RPMI8226 (cell line): ENCODE data around the gene SLC30A10.
"Not testable (repeated sequence)": the region's sequence is repeated elsewhere in the genome, so short reads cannot be mapped to it uniquely, and the experiment has no call there.

ENCODE experiments used
- DNase-seq: peaks from one replicate; pipeline ENCODE4 v3.0.0-alpha.2; 2015

Gene SLC30A10

DNA sequence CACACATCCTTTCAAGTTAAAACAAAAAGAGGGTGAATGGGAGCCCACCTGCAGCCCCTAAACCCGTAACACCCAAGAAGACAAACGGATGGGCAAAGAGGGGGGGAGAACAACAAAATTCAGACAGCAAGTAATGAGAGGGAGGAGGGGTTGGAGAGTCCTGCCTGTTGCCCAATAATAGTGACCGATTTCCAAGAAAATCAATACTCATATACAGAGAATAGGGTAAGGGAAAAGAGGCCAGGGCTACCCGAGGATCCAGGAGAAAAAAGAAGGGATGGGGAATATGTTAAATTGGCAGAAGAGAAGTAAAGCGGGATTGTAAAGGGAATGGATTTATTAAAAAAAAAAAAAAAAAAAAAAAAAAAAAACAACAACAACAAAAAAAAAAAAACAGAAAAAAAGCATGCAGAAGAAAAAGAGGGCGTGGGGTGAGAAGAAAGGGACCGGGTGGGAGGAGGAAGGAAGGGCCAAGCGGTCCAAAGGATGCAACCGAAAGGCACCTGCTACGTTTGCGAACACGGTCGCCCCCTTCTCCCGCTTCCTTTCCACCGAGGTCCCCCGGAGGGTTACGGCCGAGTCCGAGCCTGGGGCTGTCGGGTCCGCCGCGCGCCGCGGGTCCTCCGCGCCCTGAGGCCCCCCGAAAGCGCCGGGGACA, 930 bp downstream of the SLC30A10 start:
- no peak for DNase-seq

DNA sequence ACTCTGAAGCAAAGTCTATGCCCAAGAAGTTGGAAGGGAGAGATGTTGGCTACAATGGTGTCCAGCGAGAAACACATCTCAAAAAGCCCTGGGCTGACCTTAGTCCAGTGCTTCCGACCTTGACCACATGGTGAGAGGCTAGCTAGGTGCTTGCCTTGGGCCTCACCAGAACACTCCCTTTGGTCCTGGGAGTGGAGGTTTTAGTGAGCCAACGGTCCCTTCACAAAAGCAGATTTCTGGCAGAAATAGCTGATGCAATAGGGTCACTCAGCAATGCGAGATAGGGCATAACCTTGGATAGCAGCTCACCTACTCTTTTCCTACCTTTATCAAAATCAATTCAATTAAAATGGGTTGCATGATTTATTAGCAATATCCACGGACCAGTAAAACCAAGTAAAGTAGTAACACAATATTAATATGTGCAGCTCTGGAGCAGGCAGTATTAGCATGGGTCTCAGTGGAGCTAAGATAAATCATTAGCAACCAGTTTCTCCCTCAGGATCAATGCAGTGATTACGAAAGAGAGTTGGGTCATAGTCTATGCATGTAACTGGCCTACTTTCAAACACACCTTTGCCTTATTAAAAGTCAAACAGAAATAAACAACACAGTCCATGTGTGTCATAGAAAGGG, 1.9 kb downstream of the SLC30A10 start:
- no peak for DNase-seq

DNA sequence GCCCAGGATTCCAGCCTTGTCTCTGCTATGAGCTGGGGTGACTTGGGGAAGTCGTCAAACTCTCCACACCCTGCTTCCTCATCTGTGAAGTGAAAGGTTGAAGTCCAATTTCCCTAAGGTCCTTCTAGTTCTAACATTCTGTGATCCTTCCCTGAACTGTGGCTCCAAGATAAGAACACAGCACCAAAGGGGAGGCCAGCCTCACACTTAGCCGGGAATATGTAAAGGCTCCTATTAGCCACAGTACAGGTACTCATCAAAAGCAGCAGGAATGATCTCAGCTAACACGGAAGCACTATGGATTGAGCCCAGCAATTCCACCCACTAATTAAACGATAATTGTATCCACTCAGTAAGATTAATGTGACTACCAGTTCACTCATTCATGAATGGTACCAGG, 4.0 kb downstream of the SLC30A10 start:
- no peak for DNase-seq

DNA sequence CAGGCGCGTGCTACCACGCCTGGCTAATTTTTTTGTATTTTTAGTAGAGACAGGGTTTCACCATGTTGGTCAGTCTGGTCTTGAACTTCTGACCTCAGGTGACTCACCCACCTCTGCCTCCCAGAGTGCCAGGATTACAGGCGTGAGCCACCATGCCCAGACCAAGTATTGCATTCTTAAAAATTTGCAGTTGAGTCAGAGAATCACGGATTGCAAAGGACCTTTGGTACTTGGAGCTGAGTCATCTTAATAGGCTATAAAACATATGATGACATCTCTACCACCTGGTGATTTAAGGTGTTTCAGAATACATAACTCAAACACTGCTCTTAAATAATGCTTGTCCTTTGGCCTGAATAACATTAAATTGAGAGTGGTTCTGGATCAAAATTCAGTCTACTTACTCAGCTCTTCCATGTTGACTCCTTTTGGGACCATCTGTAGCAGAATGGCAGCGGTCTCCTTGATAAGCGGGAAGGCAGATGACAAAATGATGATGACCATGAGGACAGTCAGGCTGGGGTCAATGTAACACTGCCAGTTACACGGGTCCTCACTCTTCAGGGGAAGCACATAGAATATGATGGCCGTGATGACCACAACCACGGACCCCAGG, 10.4 kb downstream of the SLC30A10 start:
- no peak for DNase-seq

DNA sequence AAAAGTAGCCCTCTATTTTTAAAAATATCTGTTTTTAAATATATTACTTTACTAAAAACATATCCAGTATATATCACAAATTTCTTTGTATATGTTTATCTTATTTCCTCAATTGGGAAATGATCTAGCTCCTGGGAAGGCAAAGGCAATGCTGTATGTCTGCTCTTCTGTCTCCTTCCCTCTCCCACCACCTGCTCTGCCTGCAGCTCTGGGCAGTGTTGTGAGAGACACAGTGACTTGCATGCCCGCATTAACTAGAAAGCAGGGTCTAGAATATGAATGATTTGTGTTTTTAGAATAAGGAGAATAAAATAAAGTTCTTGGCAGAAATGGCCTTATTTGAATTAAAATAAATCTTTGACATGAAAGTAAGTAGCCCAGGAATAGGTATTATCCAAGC, 11.1 kb downstream of the SLC30A10 start:
- no peak for DNase-seq

DNA sequence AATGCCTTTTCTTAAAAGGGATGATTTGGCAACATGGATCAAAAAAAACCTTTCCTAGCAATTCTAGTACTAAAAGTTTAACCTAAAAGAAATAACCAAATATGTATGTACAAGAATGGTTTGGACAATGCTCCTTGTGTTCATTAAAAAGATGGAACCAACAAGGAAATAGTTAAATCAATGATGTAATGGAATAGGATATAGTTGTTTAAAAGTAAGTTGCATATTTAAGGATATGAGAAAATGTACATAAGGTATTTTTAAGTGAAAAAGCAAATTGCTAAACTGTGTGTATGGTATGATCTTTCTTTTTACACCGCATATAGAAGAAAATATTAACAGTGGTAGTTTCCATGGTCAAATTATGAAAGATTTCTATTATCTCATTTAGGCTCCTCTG, 12.1 kb downstream of the SLC30A10 start:
- no peak for DNase-seq

DNA sequence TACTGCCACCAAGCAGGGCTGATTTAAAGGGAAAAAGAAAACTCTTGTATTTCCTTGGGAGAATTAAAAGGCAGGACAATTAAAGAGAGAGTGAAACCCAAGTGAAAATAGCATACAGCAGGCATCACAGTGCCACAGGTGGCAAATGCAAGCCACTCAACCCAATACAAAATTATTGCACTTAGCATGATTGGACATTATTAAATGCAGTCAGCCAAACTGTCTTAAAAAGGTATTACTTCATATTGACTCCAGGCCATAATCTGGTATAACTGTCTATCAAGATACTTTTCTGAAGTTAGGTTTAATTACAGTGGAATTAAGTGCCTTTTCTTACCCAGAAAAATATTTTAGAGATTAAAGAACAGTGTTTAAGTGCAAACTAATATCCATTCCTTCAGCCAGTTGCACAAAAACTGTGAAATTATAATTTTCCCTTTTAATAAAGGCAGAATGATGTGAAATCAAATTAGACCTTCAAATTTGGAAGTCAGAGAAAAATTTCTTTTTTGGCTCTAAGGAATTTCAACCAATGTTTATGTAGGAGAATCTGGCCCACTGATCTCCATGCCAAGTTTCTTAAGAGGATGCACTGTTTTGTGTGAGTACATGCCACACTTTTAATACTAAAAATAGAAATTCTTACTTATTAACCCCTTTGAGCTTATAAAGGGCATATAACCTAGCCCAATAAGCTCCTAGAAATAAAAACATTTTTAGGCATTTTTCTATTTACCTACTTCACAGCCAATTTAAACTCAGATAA, 15.2 kb downstream of the SLC30A10 start:
- DNase-seq = no peak

DNA sequence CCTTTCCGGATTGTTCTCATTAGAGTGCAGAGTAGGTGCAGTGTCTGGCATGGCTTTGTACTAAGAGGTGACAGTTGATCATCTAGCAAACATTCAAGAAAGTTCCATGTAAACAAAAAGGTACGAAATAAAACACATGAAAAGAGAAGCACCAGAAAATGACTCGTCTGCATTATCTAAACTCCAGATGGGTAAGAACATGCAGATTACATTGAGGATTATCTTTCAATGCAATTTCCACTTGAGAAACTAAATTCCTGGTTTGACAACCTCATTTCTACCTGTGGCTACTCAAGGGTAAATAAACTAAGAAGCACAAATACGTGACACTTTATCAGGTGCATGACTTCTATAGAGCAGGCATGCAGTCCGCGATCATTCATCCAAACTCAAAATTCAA, 17.6 kb downstream of the SLC30A10 start:
- no peak for DNase-seq

DNA sequence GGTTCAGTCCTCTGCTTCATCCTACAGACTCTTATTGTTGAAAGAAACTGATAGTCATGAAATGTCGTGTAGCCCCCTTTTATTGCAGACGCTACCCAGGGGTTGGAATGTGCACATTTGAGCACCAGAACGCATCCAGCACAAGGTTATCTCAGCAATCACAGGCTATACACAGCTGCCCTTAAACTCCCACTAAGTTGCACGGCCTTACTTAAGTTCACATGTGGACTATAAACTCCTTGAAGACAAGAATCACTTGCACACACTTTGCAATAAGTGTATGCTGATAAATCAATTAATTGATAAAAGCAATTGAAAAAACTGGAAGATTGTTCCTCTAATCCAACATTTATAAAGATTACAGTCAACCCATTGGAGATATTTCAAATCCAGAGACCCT, 18.9 kb downstream of the SLC30A10 start:
- no peak for DNase-seq

DNA sequence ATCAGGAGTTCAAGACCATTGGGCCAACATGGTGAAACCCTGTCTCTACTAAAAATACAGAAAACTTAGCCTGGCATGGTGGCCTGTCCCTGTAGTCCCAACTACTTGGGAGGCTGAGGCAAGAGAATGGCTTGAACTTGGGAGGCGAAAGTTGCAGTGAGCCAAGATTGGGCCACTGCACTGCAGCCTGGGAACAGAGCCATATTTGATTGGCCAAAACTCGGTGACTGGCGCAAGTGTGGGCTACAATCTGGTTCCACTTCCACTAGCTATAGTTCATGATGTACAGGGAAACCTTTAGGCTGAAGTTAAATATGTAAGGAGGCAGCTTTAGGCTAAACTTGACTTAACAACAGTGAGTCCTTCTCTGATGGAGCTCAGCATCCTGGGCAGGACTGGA, 20.2 kb downstream of the SLC30A10 start:
- no peak for DNase-seq

DNA sequence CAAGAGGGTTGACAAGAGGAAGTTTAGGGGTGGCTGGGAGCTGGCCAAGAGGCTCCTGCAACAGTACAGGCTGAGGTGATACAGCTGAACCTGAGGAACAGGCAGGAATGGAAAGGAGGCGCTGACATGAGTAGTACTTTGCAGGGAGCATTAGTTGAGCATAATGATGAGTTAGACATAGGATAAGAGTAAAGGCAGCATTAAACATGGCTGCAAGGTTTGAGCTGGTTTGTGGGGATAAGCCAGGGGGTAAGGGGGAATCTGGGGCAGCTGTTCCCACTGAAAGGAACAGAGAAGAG, 20.6 kb downstream of the SLC30A10 start:
- DNase-seq = no peak

DNA sequence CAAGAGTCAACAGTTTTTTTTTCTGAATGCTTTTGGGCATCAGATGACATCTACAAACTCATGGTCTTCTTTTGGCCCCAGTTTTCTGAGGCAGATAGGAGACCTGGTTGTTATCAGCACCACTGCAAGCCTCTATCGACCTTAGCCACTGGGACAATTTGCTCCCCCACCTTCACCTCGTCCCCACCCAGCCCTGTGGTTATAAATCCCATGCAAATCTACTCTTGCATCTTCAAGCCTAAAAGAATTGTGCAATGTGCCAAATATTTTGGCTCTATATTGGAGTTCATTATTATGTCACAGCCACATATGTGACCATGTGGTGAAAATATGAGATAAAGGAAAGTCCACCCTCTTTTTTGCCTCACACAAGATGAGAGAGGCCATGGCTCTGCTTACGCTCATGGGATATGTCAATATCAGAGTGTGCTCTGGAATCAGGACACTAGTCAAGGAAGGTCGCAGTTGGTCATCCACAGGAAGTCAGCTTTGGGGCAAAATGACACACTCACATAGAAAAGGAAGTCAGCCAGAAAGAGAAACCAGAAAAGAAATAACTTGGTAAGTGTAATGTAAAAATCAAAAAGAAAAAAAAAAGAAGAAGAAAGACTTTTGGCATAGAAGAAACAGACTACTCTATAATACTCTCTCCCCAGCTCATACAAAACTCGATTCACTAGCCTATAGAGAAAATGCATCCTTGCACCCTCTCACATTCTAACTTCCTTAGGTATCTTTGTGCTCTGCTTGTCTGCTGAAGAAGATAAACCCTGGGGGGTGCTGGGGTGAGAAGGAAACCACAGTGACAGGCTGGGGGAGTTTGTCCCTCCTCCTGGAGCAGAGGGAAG, 21.2 kb downstream of the SLC30A10 start:
- no peak for DNase-seq

DNA sequence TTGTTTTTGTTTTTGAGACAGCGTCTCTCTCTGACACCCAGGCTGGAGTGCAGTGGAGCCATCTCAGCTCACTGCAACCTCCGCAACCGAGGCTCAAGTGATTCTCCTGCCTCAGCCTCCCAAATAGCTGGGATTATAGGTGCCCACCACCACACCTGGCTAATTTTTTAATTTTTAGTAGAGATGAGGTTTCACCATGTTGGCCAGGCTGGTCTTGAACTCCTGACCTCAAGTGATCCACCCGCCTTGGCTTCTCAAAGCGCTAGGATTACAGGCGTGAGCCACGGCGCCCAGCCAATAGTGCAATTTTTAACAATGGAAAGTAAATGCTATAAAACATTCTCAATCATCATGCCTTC, 21.8 kb downstream of the SLC30A10 start:
- not testable (repeated sequence) for DNase-seq

DNA sequence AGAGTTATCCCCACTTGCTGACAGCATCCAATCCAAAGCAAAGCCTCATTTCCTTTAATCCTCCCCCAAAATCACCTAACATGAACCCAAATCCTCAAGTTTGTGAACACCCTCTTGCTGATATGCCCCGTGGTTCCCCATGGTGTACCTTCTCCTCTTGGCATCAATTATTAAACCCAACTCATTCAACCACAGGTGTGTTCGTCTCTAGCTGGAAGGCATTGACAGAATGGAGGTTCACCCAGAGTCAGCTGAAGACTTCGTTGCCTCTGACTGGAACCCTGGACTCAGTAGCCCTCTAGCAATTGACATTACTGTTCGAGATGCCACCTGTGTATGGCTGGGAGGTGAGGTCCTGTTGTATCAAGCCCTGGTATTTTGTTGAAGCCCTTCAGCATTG, 22.8 kb downstream of the SLC30A10 start:
- no peak for DNase-seq

DNA sequence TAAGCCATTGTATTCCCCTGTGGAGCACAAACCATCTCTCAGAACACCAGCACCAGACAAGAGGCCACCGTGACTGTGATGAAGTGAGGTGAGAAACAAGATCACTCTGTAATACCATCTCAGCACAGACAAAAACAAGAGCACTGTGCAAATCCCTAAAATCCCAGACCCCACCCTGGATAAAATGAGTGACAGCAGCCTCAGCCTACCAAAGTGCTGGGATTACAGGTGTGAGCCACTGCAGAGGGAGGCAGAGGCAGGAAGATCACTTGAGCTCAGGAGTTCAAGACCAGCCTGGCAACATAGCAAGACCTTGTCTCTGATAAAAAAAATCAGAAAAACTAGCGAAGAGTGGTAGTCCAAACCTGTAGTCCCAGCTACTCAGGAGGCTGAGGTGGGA, 23.4 kb downstream of the SLC30A10 start:
- no peak for DNase-seq

DNA sequence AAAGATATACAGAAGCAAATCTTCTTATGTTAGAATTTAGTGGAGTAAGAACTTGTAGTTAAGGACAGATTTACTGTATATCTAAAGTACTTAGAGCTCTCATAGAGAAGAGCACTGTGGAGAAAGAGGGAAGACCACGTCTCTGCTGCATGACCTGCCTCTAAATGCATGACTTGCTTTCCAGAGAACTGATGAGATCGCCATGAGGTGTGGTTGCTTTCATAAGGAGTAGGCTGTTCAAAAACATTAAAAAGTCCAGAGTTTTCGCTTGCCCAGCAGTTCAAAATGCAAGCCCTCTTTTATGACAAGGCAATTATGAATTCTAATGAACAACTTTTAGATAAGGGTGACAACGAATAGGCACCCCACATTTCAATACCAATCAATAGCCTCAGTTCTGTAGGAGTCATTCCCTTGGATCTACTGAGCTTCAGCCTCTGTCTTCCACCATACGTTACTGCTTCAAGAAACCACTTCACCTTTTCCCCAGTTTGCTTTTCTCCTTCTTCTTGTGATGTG, 24.9 kb downstream of the SLC30A10 start:
- no peak for DNase-seq

DNA sequence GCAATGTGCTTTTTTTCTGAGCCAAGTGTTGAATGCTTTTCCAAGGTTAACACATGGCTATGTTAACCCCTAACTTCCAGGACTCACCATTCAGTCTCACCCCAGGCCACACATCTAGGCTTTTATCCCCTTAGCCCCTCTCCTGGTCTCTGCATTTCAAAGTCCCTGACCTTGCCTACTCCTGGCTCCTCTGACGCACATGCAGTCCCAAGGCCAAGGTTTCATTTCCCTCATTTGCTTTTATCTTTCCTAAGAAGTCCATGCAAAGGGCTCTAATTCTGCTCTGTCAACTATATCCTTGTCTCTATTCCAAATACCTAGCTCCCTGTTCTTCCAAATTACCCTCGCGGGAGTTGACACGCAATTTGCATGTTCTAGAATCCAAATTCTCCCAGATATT, 25.4 kb downstream of the SLC30A10 start:
- no peak for DNase-seq

DNA sequence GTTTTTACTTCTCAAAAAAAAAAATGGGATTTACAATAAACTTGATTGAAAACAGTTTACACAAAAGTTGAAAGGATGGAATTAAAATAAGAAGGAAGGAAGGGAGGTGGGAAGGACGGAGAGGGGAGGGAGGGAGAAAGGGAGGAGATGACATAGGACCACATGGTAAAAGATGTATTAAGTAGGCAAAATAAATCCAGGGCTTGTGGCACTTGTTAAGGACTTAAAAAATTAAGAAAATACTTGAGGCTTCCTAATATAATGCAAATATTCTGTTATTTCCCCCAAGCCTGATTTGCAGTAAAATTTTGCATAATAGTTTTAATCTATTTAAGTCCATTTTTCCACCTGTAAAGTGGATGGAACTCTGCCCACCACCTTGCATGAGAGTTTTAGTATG, 27.5 kb downstream of the SLC30A10 start:
- DNase-seq = no peak

DNA sequence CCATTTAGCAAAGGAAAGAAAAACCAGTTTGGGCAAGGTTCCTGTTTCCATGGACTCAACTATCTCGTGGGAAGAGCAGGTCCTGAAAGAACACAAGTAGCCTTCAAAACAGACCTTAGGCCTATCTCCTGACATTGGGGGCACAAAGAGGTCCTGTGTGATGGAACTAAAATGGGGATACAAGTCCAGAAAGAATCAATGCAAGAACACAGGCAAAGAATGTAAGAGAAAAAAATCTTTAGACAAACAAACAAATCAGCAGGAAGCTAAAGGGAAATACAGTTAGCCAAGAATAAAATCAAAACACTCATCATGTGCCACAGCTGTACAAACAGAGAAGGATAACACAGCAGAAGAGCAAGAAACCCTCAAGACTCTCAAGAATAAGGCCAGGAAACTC, 28.2 kb downstream of the SLC30A10 start:
- no peak for DNase-seq

DNA sequence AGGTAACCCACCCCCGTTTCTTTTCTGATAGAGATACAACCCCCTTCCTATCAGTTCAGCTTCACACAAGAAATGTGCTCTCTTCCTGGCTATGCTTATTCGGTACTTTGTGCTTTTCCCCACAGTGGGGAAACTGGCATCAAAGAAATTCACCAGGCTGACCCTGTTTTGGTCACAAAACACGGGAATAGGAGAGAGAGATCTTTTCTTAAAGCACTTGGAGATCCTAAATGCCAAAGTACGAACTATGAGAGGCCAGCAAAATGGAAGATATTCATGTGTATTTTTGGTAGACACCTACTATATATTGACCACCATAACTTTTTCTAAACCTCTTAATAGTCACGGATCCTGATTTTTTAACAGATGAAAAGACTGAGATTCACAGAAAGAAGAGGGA, 30.0 kb downstream of the SLC30A10 start:
- DNase-seq = no peak

DNA sequence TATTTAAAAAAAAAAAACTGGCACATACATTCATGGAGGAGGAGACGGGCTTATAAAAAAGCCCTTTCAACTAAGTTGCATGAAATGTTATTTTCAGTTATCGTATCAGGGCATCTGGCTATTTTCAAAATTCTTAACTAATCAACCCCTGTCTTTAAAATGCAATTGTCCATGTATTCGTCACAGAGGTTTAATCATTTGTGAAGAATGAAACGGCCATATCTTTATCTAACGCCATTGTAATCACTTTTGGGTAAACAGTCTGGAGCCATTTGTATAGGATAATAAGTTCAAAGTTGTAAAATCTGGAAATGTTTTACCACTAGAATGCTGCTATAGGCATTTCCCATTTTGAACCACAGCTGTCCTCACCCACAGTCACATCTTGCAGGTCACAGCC, 30.4 kb downstream of the SLC30A10 start:
- no peak for DNase-seq

DNA sequence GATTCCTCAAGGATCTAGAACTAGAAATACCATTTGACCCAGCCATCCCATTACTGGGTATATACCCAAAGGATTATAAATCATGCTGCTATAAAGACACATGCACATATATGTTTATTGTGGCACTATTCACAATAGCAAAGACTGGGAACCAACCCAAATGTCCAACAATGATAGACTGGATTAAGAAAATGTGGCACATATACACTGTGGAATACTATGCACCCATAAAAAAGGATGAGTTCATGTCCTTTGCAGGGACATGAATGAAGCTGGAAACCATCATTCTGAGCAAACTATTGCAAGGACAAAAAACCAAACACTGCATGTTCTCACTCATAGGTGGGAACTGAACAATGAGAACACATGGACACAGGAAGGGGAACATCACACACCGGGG, 36.1 kb downstream of the SLC30A10 start:
- not testable (repeated sequence) for DNase-seq

DNA sequence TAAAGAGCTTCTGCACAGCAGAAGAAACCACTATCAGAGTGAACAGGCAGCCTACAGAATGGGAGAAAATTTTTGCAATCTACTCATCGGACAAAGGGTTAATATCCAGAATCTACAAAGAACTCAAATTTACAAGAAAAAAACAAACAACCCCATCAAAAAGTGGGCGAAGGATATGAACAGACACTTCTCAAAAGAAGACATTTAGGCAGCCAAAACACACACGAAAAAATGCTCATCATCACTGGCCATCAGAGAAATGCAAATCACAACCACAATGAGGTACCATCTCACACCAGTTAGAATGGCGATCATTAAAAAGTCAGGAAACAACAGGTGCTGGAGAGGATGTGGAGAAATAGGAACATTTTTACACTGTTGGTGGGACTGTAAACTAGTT, 36.5 kb downstream of the SLC30A10 start:
- DNase-seq = not testable (repeated sequence)
